DND-41 (cell line): ENCODE measurements around the gene HDDC2.

Experiments used
- CTCF ChIP-seq: IDR thresholded peaks from 2 replicates; pipeline ENCODE4 v1.5.1; 2012; ENCODE audit warnings: borderline replicate concordance, low read length, moderate library complexity, mild to moderate bottlenecking; ENCODE audit not compliant: poor library complexity, severe bottlenecking; ENCODE audit errors: extremely low read depth
- EZH2 ChIP-seq: IDR thresholded peaks from 3 replicates; pipeline ENCODE4 v1.6.1; 2012; ENCODE audit warnings: borderline replicate concordance, low read depth, mild to moderate bottlenecking, moderate library complexity, low read length, inconsistent platforms; ENCODE audit not compliant: severe bottlenecking

DNA sequence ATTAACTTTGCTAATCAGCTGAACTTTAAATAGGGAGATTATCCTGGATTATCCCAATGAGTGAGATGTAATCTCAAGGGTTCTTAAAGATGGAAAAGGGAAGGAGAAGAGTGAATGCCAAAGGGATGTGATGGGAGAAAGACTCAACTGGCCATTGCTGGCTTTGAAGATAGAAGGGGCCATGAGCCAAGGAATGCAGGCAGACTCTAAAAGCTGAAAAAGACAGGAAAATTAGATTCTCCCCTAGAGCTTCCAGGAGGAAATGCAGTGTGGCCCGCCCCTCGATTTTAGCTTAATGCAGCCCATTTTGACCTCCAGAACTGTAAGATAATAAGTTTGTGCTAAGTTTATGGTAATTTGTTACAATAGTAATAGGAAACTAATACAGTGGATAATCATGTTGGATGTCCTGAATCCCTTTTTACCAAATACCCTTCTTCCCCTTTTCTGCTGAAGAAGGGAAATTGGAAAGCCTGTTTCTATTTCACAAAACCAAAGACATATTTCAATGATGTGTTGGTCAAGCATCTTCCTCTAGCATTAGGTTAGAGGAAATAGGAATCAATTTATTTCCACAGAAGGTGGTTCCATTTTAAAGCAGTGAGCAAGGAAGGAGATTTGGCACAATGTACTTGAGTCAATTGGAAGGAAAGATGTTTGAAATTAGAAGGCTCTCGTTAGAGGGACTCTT, 3.3 kb upstream of the HDDC2 start:
- no peak for TF ChIP-seq CTCF
- no peak for TF ChIP-seq EZH2
